Ectodermal cell (in vitro differentiated cells): ENCODE results near the gene LETM1.

ENCODE experiments used
- H3K27ac ChIP-seq: 2 replicates; pipeline ENCODE4 v1.7.0; 2013; ENCODE audit warnings: mild to moderate bottlenecking, low read depth, low read length; ENCODE audit not compliant: insufficient read depth, poor library complexity, severe bottlenecking
- H3K27me3 ChIP-seq: 2 replicates; pipeline ENCODE4 v1.7.0; 2013; ENCODE audit warnings: mild to moderate bottlenecking, low read length; ENCODE audit not compliant: insufficient read depth, control insufficient read depth, poor library complexity, severe bottlenecking
- H3K36me3 ChIP-seq: one replicate; pipeline ENCODE4 v1.7.0; 2013; ENCODE audit warnings: low read length; ENCODE audit not compliant: control insufficient read depth, insufficient read depth
- H3K4me1 ChIP-seq: one replicate; pipeline ENCODE4 v1.7.0; 2013; ENCODE audit warnings: low read length; ENCODE audit not compliant: control insufficient read depth, insufficient read depth
- H3K4me3 ChIP-seq: 2 replicates; pipeline ENCODE4 v1.7.0; 2013; ENCODE audit warnings: low read depth, low read length, control low read depth; ENCODE audit not compliant: insufficient read depth
- H3K9me3 ChIP-seq: 2 replicates; pipeline ENCODE4 v1.7.0; 2013; ENCODE audit warnings: mild to moderate bottlenecking, low read length, moderate library complexity; ENCODE audit not compliant: control insufficient read depth
- WGBS, 2 experiments: methylation state at CpG; one replicate each; pipeline ENCODE4 v1.1.7; 2013; ENCODE audit warnings: missing lambda C conversion rate in 2 of 2; 5-methylcytosine and 5-hydroxymethylcytosine counted together

Gene LETM1

GRCh38 chr4:1808396-1808795 is 47.6 kb downstream of the LETM1 start:
- H3K4me1 ChIP-seq: no peaks in the 10 kb centered on the region
- H3K36me3 ChIP-seq: peaks cover 23% of the 10 kb centered on the region
- H3K4me3 ChIP-seq: no peak overlapping the region
- WGBS, 2 experiments: 94 to 96% methylated on average over 3 of the region's 6 CpGs
- no peak overlapping the region for H3K27ac ChIP-seq
- H3K9me3 ChIP-seq: no peaks in the 10 kb centered on the region
- H3K27me3 ChIP-seq: no peaks in the 10 kb centered on the region

DNA sequence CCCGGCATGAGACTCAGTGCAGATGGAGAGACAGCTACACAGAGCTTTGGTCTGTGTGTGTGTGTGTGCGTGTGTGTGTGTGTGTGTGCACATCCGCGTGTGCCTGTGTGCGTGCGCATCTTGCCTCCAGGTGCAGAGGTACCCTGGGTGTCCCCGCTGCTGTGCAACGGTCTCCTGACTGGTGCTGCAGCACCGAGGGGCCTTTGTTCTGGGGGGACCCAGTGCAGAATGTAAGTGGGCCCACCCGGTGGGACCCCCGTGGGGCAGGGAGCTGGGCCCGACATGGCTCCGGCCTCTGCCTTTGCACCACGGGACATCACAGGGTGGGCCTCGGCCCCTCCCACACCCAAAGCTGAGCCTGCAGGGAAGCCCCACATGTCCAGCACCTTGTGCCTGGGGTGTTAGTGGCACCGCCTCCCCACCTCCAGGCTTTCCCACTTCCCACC is 48.6 kb downstream of the LETM1 start:
- H3K27ac ChIP-seq: no peak overlapping the region
- no peaks in the 10 kb centered on the region for H3K4me1 ChIP-seq
- no peaks in the 10 kb centered on the region for H3K9me3 ChIP-seq
- no peak overlapping the region for H3K4me3 ChIP-seq
- peaks cover 23% of the 10 kb centered on the region for H3K36me3 ChIP-seq
- WGBS, 2 experiments: 91 to 92% methylated on average over 16 of the region's 16 CpGs
- no peaks in the 10 kb centered on the region for H3K27me3 ChIP-seq

DNA sequence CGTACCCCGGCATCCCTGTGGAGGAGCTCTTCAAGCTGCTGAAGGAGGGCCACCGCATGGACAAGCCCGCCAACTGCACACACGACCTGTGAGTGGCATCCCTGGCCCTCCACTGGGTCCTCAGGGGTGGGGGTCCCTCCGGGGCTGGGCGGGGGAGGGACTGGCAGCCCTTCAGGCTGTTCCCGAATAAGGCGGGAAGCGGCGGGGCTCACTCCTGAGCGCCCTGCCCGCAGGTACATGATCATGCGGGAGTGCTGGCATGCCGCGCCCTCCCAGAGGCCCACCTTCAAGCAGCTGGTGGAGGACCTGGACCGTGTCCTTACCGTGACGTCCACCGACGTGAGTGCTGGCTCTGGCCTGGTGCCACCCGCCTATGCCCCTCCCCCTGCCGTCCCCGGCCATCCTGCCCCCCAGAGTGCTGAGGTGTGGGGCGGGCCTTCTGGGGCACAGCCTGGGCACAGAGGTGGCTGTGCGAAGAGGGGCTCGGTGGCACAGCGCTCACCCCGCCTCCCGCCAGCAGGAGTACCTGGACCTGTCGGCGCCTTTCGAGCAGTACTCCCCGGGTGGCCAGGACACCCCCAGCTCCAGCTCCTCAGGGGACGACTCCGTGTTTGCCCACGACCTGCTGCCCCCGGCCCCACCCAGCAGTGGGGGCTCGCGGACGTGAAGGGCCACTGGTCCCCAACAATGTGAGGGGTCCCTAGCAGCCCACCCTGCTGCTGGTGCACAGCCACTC is 49.2 kb downstream of the LETM1 start:
- Histone ChIP-seq H3K9me3 (no peaks in the 10 kb centered on the region), H3K27me3 (no peaks in the 10 kb centered on the region), H3K27ac (no peak overlapping the region), H3K36me3 (peaks cover 26% of the 10 kb centered on the region), H3K4me3 (no peak overlapping the region), H3K4me1 (no peaks in the 10 kb centered on the region)
- WGBS, 2 experiments: 94 to 95% methylated on average over 41 of the region's 41 CpGs

DNA sequence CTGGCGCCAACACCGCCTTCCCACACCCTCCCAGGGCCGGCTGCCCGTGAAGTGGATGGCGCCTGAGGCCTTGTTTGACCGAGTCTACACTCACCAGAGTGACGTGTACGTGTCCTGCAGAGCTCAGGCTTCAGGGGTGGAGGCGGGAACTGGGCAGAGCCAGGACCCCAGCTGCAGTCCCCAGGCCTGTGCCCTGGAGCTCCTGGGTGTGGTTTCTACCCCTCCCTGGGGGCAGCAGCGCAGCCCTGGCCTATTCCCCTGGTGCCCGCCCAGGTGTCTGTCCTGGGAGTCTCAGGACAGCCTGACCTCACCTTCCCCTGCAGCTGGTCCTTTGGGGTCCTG is 49.8 kb downstream of the LETM1 start:
- WGBS, 2 experiments: 93 to 94% methylated on average over 11 of the region's 11 CpGs
- no peak overlapping the region for H3K4me3 ChIP-seq
- peaks cover 32% of the 10 kb centered on the region for H3K36me3 ChIP-seq
- H3K4me1 ChIP-seq: no peaks in the 10 kb centered on the region
- H3K27ac ChIP-seq: no peak overlapping the region
- H3K27me3 ChIP-seq: no peaks in the 10 kb centered on the region
- H3K9me3 ChIP-seq: no peaks in the 10 kb centered on the region

DNA sequence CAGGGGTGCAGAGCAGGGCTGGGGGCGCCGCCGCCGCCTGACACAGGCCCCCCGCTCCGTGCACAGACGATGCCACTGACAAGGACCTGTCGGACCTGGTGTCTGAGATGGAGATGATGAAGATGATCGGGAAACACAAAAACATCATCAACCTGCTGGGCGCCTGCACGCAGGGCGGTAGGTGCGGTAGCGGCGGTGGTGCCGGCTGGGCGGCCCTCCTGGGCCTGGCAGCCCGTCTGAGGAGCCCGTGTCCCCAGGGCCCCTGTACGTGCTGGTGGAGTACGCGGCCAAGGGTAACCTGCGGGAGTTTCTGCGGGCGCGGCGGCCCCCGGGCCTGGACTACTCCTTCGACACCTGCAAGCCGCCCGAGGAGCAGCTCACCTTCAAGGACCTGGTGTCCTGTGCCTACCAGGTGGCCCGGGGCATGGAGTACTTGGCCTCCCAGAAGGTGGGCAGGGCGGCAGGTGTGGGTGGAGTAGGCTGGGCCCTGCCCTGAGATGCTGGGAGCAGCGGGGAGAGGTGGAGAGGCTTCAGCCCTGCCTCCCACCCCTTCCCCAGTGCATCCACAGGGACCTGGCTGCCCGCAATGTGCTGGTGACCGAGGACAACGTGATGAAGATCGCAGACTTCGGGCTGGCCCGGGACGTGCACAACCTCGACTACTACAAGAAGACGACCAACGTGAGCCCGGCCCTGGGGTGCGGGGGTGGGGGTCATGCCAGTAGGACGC is 50.3 kb downstream of the LETM1 start:
- no peaks in the 10 kb centered on the region for H3K27me3 ChIP-seq
- H3K27ac ChIP-seq: no peak overlapping the region
- H3K4me1 ChIP-seq: no peaks in the 10 kb centered on the region
- H3K36me3 ChIP-seq: peaks cover 33% of the 10 kb centered on the region
- no peaks in the 10 kb centered on the region for H3K9me3 ChIP-seq
- 94 to 95% methylated on average over 47 of the region's 47 CpGs for WGBS, 2 experiments
- no peak overlapping the region for H3K4me3 ChIP-seq

- Histone ChIP-seq H3K27me3 (no peaks in the 10 kb centered on the region), H3K4me1 (no peaks in the 10 kb centered on the region), H3K27ac (no peak overlapping the region), H3K36me3 (peaks cover 33% of the 10 kb centered on the region), H3K9me3 (no peaks in the 10 kb centered on the region), H3K4me3 (no peak overlapping the region)
- WGBS, 2 experiments: 95% methylated on average over 37 of the region's 37 CpGs
These were observed 51.1 kb downstream of the LETM1 start for GRCh38 chr4:1804638-1805492.

- 96% methylated on average over 51 of the region's 51 CpGs for WGBS, 2 experiments
- Histone ChIP-seq H3K27me3 (no peaks in the 10 kb centered on the region), H3K9me3 (no peaks in the 10 kb centered on the region), H3K4me1 (no peaks in the 10 kb centered on the region), H3K27ac (no peak overlapping the region), H3K36me3 (peaks cover 37% of the 10 kb centered on the region), H3K4me3 (no peak overlapping the region)
These were observed 52.2 kb downstream of the LETM1 start for GRCh38 chr4:1803523-1804423.

- H3K36me3 ChIP-seq: peaks cover 37% of the 10 kb centered on the region
- no peak overlapping the region for H3K27ac ChIP-seq
- H3K4me1 ChIP-seq: no peaks in the 10 kb centered on the region
- H3K9me3 ChIP-seq: no peaks in the 10 kb centered on the region
- no peaks in the 10 kb centered on the region for H3K27me3 ChIP-seq
- 94 to 95% methylated on average over 71 of the region's 71 CpGs for WGBS, 2 experiments
- no peak overlapping the region for H3K4me3 ChIP-seq
These were observed 53.0 kb downstream of the LETM1 start for GRCh38 chr4:1802720-1803522.

- Histone ChIP-seq H3K36me3 (peaks cover 33% of the 10 kb centered on the region), H3K4me1 (peaks cover 3% of the 10 kb centered on the region), H3K27ac (no peak overlapping the region), H3K27me3 (no peaks in the 10 kb centered on the region), H3K4me3 (no peak overlapping the region), H3K9me3 (no peaks in the 10 kb centered on the region)
- WGBS, 2 experiments: 93 to 95% methylated on average over 22 of the region's 22 CpGs
These were observed 53.7 kb downstream of the LETM1 start for GRCh38 chr4:1802151-1802715.
